Hematopoietic multipotent progenitor cell (in vitro differentiated cells): ENCODE results near the gene TRIM49D1. TPM values are rescaled to one million over a fixed set of nuclear protein-coding genes. Genes with fewer than 3 reads are reported as not detected.
"Not testable (repeated sequence)": the region's sequence is repeated elsewhere in the genome, so short reads cannot be mapped to it uniquely, and the experiment has no call there.

ENCODE experiments used
- DNase-seq, 3 donors: peaks; one replicate each; pipeline ENCODE4 v3.0.0-alpha.2; 2011 to 2015; ENCODE audit warnings: low read depth in 2 of 3, low spot score in 2 of 3
- small RNA-seq: library from RNA; depleted of rRNA; stranded (forward); fragments of <200 nt; gene quantifications from one replicate; pipeline ENCODE3, GENCODE V24; 2012
- total RNA-seq: library from RNA; depleted of rRNA; stranded (reverse); fragments of >200 nt; gene quantifications from one replicate; pipeline ENCODE4 v1.2.3, GENCODE V29; 2012

Gene TRIM49D1, protein sequence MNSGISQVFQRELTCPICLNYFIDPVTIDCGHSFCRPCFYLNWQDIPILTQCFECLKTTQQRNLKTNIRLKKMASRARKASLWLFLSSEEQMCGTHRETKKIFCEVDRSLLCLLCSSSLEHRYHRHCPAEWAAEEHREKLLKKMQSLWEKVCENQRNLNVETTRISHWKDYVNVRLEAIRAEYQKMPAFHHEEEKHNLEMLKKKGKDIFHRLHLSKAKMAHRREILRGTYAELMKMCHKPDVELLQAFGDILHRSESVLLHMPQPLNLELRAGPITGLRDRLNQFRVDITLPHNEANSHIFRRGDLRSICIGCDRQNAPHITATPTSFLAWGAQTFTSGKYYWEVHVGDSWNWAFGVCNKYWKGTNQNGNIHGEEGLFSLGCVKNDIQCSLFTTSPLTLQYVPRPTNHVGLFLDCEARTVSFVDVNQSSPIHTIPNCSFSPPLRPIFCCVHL
- total RNA-seq = not detected

DNA sequence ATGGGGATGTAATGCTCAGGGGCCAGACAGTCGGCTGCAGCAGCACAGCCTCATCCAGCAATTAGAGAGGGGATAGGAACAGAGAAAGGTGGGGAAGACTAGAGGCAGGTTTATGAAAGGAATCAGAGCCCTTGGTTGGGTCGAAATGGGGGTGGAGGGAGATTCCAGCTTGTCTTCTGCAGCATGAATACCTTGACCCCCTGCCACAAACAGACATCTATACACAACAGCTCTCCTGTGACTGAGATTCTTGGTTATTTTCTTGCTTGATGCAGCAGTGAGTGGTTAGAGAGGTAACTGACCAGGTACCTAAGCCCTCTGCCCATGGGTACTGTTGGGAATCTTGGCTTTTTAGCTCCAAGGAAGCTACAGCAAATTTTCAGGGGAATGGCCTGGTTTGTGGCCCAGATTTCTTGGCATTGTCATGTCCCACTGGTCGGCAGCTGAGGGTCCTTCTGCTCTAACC lies at the start of gene TRIM49D1:
TRIM49D1 (minus strand) TSS at position 51 of the 466 bp plus-strand sequence. CDS start 4,535 bp downstream, outside the sequence.
- no peak for DNase-seq

DNA sequence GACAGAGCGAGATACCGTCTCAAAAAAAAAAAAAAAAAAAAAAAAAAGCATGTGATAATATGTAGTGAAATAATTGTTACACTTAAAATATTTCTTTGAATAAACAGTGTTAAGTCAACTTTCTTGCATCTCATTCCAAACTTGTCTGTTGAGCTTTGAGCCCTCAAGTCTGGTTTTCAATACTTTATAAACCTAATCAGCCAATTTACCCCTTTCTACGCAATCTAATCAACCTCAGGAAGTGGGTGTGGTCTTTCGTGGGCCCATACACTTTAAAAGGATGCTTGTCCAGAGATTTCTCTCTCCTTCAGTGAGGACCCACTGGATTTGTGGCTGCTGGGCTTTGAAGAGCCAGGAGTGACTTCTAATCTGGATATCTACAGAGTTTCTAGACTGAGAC lies 43.7 kb upstream of the TRIM49D1 start, which contains the start of gene TRIM64:
TRIM64 (plus strand) TSS at position 301 of the 400 bp plus-strand sequence. CDS start 2,467 bp downstream, outside the sequence.
- not testable (repeated sequence) for DNase-seq

DNA sequence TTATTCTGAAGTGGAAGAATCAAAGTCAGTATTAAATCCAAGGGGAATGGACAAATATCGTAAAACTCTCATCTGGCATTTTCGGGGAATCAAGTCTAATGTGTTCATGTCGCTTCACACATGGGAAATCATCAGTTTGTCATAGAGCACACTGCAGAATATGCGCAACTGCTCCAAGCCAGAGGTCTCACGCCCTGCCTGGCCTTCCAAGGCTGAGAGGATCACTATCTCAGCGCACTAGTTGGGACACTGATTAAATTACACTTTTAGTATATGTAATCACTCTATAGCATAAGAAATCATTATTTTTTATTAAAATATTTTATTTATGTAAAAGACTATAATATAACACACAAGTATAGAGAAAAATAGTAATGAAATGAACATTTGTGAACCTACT lies 38.8 kb upstream of the TRIM49D1 start:
- not testable (repeated sequence) for DNase-seq

DNA sequence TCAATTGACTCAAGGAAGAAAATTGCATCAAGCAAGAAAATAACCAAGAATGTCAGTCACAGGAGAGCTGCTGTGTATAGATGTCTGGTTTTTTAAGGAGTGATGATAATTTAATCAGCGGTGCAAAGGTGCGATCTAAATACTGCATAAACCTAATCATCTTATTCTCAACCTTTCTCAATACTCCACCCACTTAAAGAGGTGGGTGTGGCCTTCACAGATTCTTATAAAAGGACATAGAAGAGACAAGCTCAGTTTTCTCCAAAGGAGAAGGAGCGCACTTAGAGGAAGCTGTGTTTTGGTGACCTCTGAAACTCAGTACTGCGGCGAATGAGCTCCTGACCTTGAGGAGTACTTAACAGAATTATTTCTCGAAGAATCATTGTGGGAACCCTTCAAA lies 1.7 kb upstream of the TRIM49D1 start, which contains the start of gene TRIM49D2:
TRIM49D2 (plus strand) TSS at position 301 of the 400 bp plus-strand sequence. CDS start 2,698 bp downstream, outside the sequence.
- not testable (repeated sequence) for DNase-seq

DNA sequence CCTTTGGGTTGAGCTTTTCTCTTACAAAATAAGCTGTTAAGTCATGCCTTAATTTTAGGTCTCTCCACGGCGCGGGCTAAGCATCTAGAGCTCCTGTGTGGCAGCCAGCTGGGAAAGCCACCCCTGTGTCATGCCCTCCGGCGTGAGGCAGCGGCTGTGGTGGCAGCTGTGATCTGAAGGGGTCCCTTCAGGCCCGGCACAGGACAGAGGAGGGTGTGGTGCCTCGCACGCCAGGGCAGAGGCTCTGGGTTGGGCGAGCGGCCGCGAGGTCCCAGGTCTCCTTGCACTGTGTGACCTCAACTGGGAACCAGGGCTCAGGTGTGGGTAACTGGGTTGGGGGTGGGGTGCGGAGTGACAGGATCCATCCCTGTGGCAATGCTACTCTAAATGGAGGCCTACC lies 21.2 kb downstream of the TRIM49D1 start:
- DNase-seq = not testable (repeated sequence)

DNA sequence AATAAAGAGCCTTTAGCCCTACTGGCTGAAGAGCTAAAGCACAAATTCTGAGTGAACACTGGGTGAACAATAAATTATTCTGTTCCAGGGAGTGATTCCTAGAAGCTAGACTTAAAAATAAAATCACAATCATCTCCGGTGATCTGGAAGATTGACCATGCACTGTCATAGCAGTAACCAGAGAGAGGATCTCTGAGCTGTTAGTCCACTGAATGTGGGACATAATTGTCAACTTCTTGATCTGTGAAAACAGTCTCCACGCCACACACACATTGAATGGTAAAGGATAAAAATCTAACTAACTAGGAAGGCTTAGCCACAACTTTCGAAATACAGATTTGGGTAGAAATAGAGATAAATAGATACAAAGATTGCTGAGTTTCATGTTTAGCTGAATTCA lies 28.8 kb downstream of the TRIM49D1 start:
- not testable (repeated sequence) for DNase-seq

DNA sequence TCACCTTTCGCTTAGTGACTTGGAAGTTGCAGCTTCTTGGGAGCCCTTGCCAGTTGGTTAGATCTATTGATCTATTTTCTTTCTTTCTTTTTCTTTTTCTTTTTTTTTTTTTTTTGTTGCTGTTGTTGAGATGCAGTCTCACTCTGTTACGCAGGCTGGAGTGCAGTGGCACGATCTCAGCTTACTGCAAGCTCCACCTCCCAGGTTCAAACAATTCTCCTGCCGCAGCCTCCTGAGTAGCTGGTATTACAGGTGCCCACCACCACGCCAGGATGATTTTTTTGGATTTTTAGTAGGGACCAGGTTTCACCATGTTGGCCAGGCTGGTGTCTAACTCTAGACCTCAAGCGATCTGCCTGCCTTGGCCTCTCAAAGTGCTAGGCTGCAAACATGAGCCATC lies 44.5 kb downstream of the TRIM49D1 start:
- not testable (repeated sequence) for DNase-seq

DNA sequence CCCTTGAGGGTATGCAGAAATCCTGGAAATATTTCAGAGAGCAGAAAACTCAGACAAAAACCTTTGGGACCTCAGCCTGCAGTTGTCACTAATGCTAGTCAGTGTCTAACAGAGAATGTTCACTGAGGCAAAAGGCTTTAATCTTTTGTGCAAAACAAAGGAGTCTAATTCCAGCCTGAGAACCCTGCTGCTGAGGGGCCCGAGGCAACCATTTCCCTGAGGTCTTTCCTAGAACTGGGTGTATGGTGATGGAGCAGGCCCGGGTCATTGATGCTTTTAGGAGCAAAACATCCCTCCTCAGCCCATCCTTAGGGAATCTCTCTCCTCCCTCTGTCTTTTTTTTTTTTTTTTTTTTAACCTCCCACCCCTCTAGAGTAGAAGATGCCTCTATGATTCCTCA lies 49.5 kb downstream of the TRIM49D1 start:
- DNase-seq = not testable (repeated sequence)

DNA sequence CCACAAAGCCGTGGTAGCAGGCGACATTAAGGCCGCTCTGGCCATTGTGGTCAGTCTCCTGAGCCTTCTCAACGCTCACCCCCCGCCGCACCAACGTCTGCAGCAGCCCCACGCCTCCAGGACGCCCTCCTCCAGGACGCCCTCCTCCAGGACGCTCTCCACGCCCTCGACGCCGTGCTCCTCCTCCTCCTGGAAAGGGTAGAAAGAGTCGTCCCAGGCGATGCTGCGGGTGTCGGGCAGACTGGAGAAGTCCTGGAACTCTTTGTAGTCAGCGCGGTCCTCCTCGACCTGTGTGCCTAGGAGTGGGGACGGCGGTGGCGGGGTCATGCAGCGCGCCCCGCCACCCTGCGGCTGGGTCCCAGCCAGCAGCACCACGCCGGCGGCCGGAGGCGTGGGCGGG lies 56.8 kb downstream of the TRIM49D1 start:
- DNase-seq = not testable (repeated sequence)

DNA sequence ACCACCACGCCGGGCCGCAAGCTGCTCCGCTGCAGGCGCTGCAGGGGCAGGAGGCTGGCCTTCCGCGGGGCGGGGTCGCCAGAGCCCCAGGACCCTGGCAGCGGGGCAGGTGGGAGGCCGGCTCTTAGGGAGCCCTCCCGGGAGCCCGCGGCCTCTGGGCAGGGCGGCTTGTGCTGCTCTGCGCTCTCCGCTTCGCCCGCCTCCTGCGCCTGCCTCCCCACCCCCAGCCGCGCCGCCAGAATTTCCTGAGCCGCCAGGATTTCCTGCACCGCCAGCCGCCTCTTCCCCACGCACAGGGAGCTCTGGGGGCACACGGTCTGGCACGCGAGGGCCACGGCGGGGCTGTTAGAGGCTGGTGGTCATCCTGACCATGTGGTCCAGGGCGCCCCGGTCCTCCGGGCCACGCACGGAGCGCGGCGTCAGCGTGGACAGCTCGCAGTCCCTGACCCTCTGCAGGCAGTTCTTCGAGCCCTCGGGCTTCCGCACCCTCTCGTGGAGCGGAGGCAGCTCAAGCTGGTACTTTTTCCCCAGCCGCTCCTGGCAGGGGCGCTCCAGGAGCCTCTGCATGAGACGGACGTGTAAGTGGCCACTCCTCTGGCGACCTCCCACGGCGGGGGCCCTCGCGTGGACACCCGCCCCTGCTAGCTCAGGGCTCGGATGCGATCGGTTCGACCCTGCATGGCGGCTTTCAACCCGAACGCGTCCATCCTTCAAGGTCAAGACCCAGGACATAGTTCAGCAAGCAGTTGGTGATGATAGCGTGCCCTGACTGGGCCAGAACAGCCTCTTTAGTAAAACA lies 57.9 kb downstream of the TRIM49D1 start:
- DNase-seq = not testable (repeated sequence)

Small RNA genes within 50 kb of the gene (small RNA-seq; reads per million reads assigned to genes)
- gene AP004607.1 = not detected

Other genes with a start within 250 kb of the TRIM49D1 start
- not detected for gene TRIM77, start 211.9 kb downstream of the TRIM49D1 start, total RNA-seq
- gene TRIM49, start 113.7 kb downstream of the TRIM49D1 start, total RNA-seq = under 0.01 TPM
- gene TRIM64B, start 43.8 kb downstream of the TRIM49D1 start, total RNA-seq = not detected
- gene TRIM49D2, start 1.8 kb upstream of the TRIM49D1 start, total RNA-seq = not detected
- not detected for gene TRIM64, start 43.8 kb upstream of the TRIM49D1 start, total RNA-seq
- gene TRIM49C, start 108.9 kb upstream of the TRIM49D1 start, total RNA-seq = not detected
- gene UBTFL1, start 163.7 kb upstream of the TRIM49D1 start, total RNA-seq = not detected
- 0.81 TPM for gene NAALAD2, start 212.4 kb upstream of the TRIM49D1 start, total RNA-seq